Rectal smooth muscle tissue (tissue), 1 donor: ENCODE results near the gene LUC7L.
"Not testable (repeated sequence)": the region's sequence is repeated elsewhere in the genome, so short reads cannot be mapped to it uniquely, and the experiment has no call there.

Experiments
- H3K27ac ChIP-seq: one replicate; pipeline ENCODE4 v1.7.0; 2013; ENCODE audit warnings: low read depth, low read length, inconsistent platforms
- H3K27me3 ChIP-seq: one replicate; pipeline ENCODE4 v1.7.0; 2013; ENCODE audit warnings: low read length; ENCODE audit not compliant: control insufficient read depth, insufficient read depth
- H3K36me3 ChIP-seq: one replicate; pipeline ENCODE4 v1.7.0; 2013; ENCODE audit warnings: low read length; ENCODE audit not compliant: control insufficient read depth, insufficient read depth
- H3K4me1 ChIP-seq: one replicate; pipeline ENCODE4 v1.7.0; 2013; ENCODE audit warnings: low read length; ENCODE audit not compliant: control insufficient read depth, insufficient read depth
- H3K4me3 ChIP-seq: one replicate; pipeline ENCODE4 v1.7.0; 2013; ENCODE audit warnings: low read length
- H3K9ac ChIP-seq: one replicate; pipeline ENCODE4 v1.7.0; 2013; ENCODE audit warnings: low read length

Gene LUC7L

DNA sequence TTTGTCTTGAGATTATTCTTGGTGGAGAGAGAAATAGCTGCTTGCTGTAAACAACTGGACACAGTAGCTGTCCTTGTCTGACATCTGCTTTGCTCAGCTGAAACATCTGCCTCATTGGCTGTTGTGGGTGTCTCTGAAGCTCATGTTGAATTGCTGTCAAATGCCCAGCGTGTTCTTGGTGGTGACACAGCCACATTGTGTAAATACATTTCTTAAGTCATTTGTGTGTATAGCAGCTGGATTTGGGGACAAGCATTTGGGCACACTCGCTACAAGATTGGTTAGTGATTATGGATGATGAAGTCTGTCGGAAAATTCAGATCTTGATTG, 10.7 kb upstream of the LUC7L start:
- Histone ChIP-seq H3K4me3 (no peak overlapping the region), H3K9ac (no peak overlapping the region), H3K4me1 (no peaks in the 10 kb centered on the region), H3K27me3 (no peaks in the 10 kb centered on the region), H3K27ac (peak overlapping the region; percentile 11), H3K36me3 (no peaks in the 10 kb centered on the region)

DNA sequence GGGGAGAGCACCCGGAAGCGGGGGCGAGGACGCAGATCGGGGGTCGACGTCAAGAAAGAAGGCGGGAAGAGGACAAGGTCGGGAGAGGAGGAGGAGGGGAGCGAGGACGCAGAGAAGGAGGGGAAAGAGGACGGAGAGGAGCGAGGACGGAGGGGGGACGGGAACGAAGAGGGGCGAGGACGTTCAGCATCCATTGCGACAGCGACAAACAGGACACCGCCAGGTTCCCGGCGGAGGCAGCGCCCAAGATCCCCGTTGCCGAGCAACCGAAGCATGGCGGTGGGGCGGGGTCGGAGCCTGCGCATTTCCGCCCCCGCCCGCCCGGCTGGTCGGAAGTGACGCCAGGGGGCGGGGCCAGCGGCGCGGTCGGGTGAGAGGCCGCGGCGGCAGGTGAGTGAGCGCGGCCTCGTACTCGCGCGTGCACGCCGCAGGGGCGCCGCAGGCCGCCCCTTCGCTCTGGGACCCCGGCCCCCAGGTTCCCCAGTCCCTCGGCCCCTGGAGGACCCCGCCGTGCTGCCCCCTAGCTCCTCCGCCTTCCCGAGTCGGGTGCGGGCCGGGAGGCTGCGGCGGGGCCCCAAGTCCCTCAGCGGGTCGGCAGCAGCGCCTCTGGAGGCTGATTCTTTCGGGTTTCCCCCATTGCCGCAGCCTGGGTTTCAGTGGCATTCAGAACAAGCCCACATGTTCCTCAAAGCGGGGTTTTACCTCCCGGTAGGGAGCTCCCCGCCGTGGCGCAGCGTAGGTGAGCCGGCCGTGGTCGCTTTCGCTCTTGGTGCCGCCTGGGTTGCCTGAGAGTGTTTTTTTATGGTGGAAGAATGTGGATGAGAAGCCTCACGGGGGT, 5.4 kb upstream of the LUC7L start, which contains the start of gene FAM234A:
TSS of gene FAM234A (plus strand) at position 354 of the 838 bp plus-strand sequence. CDS start 19,593 bp downstream, outside the sequence.
- H3K4me3 ChIP-seq = peak within 1 kb of the TSS; percentile 83
- peak within 1 kb of the TSS; percentile 95 for H3K9ac ChIP-seq

GRCh38 chr16:230949-231348, 1.7 kb upstream of the LUC7L start:
- H3K4me1 ChIP-seq = peaks cover 8% of the 10 kb centered on the region
- H3K36me3 ChIP-seq = peaks cover 10% of the 10 kb centered on the region
- no peak overlapping the region for H3K9ac ChIP-seq
- no peak overlapping the region for H3K4me3 ChIP-seq
- H3K27ac ChIP-seq = no peak overlapping the region
- no peaks in the 10 kb centered on the region for H3K27me3 ChIP-seq

More for the DNA sequence above, 5.4 kb upstream of the LUC7L start, which contains the start of gene FAM234A:
- H3K27me3 ChIP-seq = no peaks in the 10 kb centered on the region
- no peaks in the 10 kb centered on the region for H3K36me3 ChIP-seq
- H3K4me1 ChIP-seq = no peaks in the 10 kb centered on the region
- H3K27ac ChIP-seq = peak within 1 kb of the TSS; percentile 96

DNA sequence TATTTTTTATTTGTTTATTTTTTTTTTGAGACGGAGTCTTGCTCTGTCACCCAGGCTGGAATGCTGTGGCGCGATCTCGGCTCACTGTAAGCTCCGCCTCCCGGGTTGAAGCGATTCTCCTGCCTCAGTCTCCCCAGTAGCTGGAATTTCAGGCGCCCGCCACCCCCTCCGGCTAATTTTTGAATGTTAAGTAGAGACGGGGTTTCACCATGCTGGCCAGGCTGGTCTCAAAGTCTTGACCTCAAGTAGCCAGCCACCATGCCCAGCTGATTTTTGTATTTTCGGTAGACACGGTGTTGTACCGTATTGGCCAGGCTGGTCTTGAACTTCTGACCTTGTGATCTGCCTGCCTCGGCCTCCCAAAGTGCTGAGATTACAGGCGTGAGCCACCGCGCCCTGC, 1.1 kb upstream of the LUC7L start:
- not testable (repeated sequence) for H3K27ac ChIP-seq, H3K27me3 ChIP-seq, H3K4me3 ChIP-seq, H3K4me1 ChIP-seq, H3K9ac ChIP-seq
- peaks cover 13% of the 10 kb centered on the region for H3K36me3 ChIP-seq

GRCh38 chr16:229731-230281, 557 bp upstream of the LUC7L start:
- Histone ChIP-seq H3K9ac (no peak overlapping the region), H3K4me3 (peak overlapping the region; percentile 89), H3K27me3 (no peaks in the 10 kb centered on the region), H3K36me3 (peaks cover 13% of the 10 kb centered on the region), H3K27ac (peak overlapping the region; percentile 95), H3K4me1 (peaks cover 8% of the 10 kb centered on the region)

DNA sequence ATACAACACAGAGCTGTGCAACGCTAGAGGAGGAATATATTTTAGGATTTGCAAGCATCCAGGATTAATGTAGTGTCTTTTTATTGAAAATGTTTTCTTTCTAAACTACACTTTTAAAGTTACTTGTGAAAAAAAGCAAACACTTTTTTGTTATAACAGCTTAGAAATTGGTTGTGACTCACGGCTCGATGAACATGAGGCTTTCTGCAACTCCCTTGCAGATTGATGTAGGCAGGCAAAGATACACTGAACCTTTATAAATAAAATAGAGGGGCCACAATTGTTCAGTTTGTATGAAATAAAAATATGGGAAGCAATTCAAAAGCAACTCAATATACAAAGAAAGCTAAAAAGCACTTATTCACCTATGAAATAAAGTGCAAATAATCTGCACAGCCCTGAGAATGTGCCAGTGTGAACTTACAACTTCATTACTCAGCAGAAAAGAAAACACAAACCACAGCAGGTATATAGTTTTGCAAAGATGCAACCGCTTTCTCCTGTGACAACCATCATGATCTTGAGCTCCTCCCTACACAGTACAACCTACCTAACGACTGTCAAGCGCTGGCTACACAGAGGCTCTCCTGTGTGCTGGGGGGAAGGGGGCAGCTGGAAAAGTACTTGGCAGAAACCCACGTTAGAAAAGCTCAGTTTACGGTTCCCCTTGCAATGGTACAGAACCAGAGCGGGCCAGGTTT, 948 bp downstream of the LUC7L start:
- H3K36me3 ChIP-seq = peaks cover 13% of the 10 kb centered on the region
- H3K9ac ChIP-seq = peak overlapping the region; percentile 92
- H3K27ac ChIP-seq = peak overlapping the region; percentile 95
- H3K4me3 ChIP-seq = peak overlapping the region; percentile 89
- no peaks in the 10 kb centered on the region for H3K27me3 ChIP-seq
- H3K4me1 ChIP-seq = peaks cover 8% of the 10 kb centered on the region

DNA sequence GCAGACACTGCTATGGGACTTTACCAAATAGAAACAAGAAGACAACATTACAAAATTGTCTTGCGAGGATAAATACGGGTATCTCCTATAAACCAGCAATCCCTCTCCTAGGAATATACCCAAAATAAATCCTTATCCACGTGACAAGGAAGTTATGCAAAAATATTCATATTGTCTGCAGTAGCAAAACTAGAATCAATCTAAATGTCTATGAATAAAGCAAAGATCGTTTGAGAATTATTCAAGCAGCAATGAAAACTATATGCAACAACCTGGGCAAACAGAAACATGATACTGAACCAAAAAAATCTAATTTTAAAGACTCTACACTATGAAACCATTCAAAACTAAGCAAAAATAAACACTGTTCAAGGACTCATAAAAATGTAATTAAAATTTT, 9.2 kb downstream of the LUC7L start:
- Histone ChIP-seq H3K36me3 (peaks cover 15% of the 10 kb centered on the region), H3K27ac (no peak overlapping the region), H3K27me3 (no peaks in the 10 kb centered on the region), H3K9ac (no peak overlapping the region), H3K4me1 (no peaks in the 10 kb centered on the region), H3K4me3 (no peak overlapping the region)

- Histone ChIP-seq H3K9ac (no peak overlapping the region), H3K36me3 (peaks cover 22% of the 10 kb centered on the region), H3K27ac (no peak overlapping the region), H3K4me3 (no peak overlapping the region), H3K4me1 (no peaks in the 10 kb centered on the region), H3K27me3 (no peaks in the 10 kb centered on the region)
Observed at GRCh38 chr16:212999-213398, 16.2 kb downstream of the LUC7L start.

DNA sequence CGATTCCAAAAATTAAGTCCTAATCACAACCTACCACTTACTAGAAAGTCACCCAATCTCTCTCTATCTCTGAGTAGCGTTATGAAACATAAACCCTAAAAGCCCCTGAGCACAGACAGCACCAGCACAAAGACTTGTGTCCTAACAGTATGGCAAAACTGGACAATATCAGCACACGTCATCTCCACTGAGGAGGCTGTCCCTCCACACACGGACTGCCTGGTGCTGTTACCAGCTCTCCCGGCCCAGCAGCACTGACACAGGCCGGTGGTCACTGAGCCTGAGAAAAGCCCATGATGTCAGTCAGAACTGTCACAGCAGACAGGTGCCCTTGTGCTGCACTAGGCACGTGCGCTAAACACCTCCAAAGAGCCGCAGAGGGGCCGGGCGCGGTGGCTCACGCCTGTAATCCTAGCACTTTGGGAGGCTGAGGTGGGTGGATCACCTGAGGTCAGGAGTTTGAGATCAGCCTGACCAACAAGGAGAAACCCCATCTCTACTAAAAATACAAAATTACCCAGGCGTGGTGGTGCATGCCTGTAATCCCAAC, 17.5 kb downstream of the LUC7L start:
- H3K9ac ChIP-seq, H3K27me3 ChIP-seq, H3K4me3 ChIP-seq, H3K27ac ChIP-seq, H3K4me1 ChIP-seq: not testable (repeated sequence)
- peaks cover 30% of the 10 kb centered on the region for H3K36me3 ChIP-seq

DNA sequence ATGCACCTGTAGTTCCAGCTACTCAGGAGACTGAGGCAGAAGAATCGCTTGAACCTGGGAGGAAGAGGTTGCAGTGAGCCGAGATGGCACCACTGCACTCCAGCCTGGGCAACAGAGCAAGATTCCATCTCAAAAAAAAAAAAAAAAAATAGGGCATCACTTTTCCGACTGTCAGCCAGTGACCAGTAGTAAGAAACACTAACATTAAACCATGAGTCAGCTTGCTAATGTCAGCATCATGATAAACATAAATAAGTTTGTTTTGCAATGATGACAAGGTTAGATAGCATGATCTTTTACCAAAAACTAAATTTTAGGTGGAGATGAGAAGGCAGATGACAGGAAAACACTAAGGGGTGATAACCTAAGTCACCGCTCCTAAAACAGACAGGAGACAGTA, 19.9 kb downstream of the LUC7L start:
- not testable (repeated sequence) for H3K4me3 ChIP-seq, H3K27ac ChIP-seq, H3K27me3 ChIP-seq, H3K4me1 ChIP-seq, H3K9ac ChIP-seq
- H3K36me3 ChIP-seq = peaks cover 45% of the 10 kb centered on the region

DNA sequence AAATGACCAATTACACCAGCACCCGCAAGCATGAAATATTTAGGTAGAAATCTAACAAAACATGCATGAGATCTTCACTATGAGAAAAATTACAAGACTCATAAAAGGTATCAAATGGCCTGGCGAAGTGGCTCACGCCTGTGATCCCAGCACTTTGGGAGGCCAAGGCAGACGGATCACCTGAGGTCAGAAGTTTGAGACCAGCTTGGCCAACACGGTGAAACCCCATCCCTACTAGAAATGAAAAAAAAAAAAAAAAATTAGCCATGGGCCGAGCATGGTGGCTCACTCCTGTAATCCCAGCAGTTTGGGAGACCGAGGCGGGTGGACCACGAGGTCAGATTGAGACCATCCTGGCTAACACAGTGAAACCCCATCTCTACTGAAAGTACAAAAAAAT, 25.2 kb downstream of the LUC7L start:
- H3K4me1 ChIP-seq, H3K9ac ChIP-seq, H3K27ac ChIP-seq, H3K4me3 ChIP-seq, H3K27me3 ChIP-seq: not testable (repeated sequence)
- peaks cover 38% of the 10 kb centered on the region for H3K36me3 ChIP-seq

DNA sequence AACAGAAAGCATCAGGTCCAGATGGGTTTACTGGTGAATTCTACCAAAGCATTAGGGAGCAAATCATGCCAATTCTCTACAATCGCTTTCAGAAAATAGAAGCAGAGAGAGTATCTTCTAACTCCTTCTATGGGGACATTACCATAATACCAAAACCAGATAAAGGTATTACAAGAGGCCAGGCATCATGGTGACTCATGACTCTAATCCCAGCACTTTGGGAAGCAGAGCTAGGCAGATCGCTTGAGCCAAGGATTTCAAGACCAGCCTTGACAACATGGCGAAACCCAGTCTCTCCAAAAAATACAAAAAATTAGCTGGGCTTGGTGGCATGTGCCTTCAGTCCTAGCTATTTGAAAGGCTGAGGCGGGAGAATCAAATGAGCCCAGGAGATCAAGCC, 26.0 kb downstream of the LUC7L start:
- Histone ChIP-seq H3K9ac (no peak overlapping the region), H3K27me3 (no peaks in the 10 kb centered on the region), H3K4me3 (no peak overlapping the region), H3K4me1 (no peaks in the 10 kb centered on the region), H3K36me3 (peaks cover 30% of the 10 kb centered on the region), H3K27ac (no peak overlapping the region)
